Activated naive CD8-positive, alpha-beta T cell treated with anti-CD3 and anti-CD28 coated beads, Interleukin-2, amount 50 U/mL, for 16 hours (primary cell): Measurements from ENCODE around the gene ATG3.
A peak's percentile ranks its signal among the peaks of the same experiment; 100 is the strongest.
"Not testable (repeated sequence)": the region's sequence is repeated elsewhere in the genome, so short reads cannot be mapped to it uniquely, and the experiment has no call there.

Source experiments
- DNase-seq: peaks from one replicate; pipeline ENCODE4 v3.0.0-alpha.2; 2020; ENCODE audit warnings: low read depth, low spot score

The ATG3 gene

DNA sequence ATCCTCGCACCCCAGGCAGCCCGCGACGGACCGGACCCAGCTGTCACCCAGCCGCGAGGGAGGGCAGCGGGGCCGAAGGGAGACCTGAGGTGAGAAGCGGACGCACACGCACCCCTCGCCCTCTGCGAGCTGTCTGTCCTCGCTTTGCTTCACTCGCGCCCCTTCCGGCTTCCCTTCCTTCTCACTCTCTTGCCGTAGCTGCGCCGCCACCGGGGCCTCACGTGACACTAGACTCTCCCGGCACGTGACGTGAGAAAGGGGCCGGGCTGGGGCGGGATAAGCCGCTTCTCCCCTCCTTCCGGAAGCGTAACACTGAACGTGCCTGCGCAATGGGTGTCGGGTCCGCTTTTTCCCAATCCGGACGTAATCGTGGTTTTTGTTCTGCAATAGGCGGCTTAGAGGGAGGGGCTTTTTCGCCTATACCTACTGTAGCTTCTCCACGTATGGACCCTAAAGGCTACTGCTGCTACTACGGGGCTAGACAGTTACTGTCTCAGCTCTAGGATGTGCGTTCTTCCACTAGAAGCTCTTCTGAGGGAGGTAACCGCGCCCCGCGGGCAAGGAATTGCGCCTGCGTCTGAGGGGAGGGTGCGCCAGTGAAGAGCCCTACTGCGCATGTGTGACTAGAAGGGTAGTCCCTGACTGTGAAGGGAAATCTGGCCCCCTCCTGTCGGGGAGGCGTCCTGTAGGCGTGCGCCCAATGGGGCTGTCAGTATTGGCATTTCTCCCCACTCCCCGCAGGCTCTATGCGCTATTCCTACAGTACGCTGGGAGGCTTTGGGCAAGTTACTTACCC, at the start of gene ATG3, which contains the start of gene SLC35A5:
TSS of gene ATG3 (minus strand) at position 229 of the 796 bp plus-strand sequence. CDS start 434 bp downstream, outside the sequence.
TSS of gene SLC35A5 (plus strand) at position 312 of the 796 bp plus-strand sequence. CDS start 1,359 bp downstream, outside the sequence.
- peak; percentile 95 for DNase-seq

DNA sequence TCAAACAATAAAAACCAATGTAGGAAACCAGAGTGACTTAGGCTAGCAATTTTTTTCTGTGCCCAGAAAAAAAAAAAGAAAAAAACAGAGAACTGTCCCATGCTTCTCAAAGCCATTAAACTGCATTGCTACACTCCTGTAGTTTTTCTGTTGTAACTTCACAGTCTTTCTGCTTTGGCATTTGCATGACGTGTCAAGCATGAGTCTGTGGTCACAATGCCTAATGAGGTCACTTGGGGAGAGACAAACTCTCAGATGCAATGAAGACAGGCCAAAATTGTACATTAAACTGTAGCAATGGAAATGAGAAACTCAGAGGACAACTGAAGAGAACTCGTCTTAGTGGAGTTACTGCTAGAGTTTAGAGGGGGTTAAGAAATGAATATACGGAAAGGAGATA, 48.4 kb upstream of the ATG3 start:
- no peak for DNase-seq

DNA sequence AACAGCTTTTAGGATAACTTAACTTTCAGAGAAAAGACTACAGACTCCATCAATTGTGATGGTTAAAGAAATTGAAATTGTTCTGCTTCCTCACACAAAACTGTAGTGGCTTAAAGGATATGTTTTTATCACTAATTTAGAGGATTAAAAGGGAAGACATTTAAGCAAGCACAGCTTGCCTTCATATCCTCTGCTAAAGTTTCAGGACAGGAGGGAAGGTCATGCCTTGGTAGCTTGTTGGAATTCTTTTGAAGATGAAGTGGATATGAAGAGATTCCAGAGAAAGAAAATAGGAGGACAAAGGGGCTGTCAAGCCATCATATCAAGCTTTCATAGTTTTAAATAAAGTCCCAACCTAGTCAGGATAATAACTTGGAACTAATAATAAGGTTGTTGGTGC, 46.1 kb upstream of the ATG3 start:
- no peak for DNase-seq

DNA sequence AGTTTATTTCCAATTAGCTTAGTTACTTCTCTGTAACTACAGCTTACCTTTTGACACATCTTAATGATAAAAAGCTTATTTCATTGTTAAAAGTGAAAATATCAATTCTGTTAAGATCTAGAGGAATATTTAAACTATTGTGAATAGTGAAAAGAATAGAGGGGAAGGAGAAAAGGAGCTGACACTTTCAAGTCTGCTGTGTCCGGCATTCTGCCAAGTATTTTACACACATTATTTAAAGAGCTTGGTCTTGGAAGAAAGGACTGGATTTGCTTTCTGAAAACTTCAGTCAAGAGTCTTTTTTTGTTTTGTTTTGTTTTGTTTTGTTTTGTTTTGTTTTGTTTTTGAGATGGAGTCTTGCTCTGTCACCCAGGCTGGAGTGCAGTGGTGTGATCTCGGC, 44.3 kb upstream of the ATG3 start:
- no peak for DNase-seq

DNA sequence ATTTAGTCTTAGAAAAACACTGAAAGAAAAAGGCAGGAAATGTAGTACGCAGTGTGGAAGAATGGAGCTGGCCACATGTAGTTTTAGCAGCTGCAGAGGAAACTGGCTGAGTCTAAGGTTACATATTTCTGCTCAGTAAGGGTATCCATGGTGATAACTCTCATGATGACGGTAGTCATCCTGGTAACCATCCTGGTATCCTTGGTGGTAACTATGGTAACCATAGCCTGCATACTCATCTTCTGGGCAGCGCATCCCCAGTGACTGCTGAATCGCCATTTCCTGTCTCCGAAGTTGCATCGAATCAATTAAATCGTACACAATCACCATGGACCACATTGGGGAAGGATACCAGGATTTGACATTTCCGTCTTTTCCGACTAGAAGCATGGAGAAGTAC, 43.5 kb upstream of the ATG3 start:
- DNase-seq: no peak

GRCh38 chr3:112604536-112604935, 42.8 kb upstream of the ATG3 start:
- no peak for DNase-seq

DNA sequence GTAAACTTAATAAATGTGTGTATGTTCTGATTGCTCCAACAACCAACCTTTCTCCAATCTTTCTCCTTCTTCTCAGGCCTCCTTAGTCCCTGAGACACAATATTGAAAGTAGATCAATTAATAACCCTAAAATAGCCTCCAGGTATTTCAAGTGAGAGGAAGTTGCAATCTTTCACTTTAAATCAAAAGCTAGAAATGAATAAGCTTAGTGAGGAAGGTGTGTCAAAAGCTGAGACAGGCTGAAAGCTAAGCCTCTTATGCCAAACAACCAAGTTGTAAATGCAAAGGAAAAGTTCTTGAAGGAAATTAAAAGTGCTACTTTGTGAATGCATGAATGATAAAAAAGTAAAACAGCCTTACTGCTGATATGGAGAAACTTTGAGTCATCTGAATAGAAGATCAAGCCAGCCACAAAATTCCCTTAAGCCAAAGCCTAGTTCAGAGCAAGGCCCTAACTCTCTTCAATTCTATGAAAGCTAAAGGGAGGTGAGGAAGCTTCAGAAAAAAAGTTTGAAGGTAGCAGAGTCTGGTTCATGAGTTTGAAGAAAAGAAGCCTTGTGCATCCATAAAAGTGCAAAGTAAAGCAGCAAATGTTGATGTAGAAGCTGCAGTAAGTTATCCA, 40.6 kb upstream of the ATG3 start:
- no peak for DNase-seq

GRCh38 chr3:112598731-112599130, 37.0 kb upstream of the ATG3 start:
- no peak for DNase-seq

- no peak for DNase-seq
Measured at GRCh38 chr3:112597945-112598344, 36.2 kb upstream of the ATG3 start.

DNA sequence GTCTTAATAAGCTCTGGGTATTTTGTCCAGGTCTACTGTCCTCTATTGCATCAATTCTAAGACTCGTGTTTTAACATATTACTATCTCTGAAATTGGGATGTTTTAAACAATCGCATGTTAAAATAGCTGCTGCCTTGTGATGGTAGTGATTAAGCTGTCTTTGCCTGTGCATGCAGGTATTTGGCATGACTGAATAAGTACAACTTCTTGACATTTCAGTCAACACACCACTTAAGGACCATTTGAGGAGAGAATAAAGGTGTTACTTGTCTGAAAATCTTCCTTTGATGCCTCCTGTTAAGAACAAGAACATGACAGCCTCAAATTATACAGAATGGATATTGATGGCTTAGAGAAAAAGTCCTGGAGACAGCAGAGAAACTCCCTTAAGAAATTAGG, 33.1 kb upstream of the ATG3 start:
- no peak for DNase-seq

DNA sequence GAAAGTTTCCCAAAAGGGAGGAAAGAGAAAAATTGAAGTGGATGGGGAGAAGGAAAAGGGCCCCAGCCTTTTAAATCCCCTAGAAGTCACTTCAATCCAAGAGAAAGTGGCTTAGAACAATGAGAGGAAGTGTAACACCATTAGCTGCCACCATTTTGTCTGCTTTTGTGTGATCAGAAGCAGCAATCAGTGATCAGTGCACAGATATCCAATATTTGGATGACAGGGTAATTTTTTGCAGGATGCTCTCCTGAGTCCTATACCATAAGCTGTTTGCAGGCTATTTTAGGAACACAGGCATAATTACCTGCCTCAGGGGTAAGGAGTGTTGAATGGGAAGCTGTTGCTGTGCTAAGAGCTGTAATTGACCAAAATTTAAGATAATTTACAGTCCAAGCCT, 31.5 kb upstream of the ATG3 start:
- no peak for DNase-seq

DNA sequence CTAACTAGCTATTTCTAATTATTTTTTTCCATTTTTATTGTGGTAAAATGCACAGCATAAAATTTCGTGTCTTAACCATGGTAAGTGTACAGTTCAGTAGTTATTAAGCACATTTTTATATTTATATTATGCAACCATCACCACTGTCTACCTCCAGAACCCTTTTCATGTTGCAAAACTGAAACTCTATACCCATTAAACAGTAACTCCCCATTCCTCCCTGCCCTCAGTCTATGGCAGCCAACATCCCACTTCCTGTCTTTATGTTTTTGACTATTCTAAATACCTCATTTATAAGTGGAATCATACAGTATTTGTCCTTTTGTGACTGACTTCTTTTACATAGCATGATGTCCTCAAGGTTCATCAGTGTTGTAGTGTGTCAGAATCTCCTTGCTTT, 25.6 kb upstream of the ATG3 start:
- DNase-seq: no peak

DNA sequence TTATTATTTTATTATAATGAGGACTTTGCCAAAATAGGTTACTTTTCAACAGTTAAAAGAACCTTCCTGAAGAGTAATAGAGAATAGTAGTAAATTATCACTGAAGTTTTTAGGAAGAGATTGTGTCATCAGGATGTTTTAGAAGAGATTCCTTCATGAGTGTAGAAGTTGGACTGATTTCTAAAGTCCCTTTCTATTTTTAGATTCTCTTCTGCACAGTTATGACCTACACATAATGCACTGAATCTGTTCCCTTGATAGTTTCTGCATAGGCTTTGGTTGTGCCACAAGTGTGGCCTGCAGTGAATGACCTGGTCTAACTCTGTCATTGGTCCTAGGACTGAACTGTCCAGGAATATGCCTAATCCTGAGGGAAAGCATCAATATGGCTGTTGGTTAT, 24.0 kb upstream of the ATG3 start:
- DNase-seq: no peak

DNA sequence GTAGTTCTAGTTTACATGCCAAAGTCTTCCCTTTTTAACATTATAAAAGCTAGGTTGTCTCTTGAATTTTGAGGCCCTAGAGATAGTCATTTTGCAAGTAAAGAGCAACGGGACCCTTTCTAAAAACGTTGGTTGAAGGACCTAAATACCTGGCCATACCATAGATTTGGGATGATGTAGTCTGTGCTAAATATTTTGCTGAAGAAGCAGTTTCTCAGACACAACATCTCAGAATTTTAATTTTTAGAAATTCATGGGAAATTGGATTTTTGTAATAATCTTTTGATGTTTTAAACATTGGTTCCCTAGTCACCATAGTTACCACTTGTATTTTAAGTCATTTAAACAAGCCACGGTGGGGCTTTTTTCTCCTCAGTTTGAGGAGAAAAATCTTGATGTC, 21.3 kb upstream of the ATG3 start:
- DNase-seq: no peak

GRCh38 chr3:112582244-112582874, 20.6 kb upstream of the ATG3 start:
- no peak for DNase-seq

- DNase-seq: no peak
Measured at GRCh38 chr3:112579697-112580096, 17.9 kb upstream of the ATG3 start.

GRCh38 chr3:112579232-112579631, 17.5 kb upstream of the ATG3 start:
- DNase-seq: no peak

- DNase-seq: no peak
Measured at GRCh38 chr3:112572701-112573100, 10.9 kb upstream of the ATG3 start.

DNA sequence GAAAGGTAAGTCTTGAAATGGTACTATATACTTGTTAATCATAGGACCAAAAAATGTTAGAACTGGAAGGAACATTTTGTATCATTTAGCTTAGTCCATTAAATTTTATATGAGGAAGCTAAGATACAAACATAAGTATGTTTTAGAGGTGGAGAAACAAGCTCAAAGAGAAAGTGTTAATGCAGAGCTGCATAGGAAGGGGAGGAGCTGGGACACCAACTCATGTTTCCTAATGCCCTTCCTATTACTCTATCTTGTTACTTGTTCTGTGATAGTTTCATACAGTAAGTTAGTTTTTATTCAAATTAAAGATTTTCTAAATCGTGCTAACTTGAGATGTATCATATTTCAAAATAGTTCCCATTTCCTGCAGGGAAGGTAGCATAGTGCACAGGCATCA, 7.5 kb upstream of the ATG3 start:
- no peak for DNase-seq

DNA sequence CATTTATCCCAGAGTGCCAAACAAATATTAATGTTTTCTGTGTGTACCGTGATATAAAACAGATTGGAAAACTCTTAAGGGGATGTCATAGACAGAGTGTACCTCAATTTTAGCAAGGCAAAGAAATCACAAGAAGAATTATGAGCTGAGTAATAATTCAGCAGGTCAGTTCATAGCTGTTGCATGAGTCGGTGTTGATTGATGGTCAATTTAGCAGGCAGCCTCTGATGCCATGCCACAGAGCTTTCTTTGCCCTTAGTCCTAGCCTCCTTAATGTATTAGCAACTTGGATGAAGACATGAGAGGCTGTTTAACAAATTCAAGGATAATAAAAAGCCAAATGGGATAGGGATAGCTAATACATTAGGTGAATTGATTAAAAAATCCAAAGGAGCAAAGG, 6.9 kb upstream of the ATG3 start:
- no peak for DNase-seq

DNA sequence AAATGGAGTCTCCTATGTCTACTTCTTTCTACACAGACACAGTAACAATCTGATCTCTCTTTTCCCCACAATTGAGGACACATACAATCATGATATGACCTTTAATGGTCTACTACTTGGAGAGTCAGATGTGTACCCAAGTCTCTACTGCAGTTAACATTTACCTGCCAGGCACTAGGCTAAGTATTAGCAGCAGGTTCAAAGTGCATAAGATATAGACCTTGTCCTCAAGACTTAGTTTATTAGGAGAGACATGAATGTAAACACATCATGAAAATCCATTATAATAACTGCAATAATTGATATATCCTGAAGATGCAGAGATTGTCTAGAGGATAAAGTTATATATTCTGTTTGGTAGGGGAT, 3.2 kb upstream of the ATG3 start:
- DNase-seq: no peak

DNA sequence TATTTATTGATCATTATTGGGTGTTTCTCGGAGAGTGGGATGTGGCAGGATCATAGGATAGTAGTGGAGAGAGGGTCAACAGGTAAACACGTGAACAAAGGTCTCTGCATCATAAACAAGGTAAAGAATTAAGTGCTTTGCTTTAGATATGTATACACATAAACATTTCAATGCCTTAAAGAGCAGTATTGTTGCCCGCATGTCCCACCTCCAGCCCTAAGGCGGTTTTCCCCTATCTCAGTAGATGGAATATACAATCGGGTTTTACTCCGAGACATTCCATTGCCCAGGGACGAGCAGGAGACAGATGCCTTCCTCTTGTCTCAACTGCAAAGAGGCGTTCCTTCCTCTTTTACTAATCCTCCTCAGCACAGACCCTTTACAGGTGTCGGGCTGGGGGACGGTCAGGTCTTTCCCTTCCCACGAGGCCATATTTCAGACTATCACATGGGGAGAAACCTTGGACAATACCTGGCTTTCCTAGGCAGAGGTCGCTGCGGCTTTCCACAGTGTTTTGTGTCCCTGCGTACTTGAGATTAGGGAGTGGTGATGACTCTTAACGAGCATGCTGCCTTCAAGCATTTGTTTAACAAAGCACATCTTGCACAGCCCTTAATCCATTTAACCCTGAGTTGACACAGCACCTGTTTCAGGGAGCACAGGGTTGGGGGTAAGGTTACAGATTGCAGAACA, 2.6 kb upstream of the ATG3 start:
- DNase-seq: not testable (repeated sequence)

DNA sequence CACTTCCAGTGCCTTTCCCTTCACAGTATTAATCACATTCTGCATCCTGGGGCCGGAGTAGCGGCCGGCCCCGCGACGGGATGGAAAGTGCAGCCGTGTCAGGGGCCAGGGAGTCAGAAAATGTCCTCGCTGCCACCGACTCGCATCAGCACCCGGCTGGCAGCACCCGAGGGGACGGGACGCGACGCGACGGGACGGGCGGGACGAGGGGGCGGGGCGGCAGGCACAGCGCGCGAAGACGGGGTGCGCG, 353 bp downstream of the ATG3 start:
- peak; percentile 41 for DNase-seq
